Measurements from ENCODE around the gene CX3CR1. TPM values are rescaled to one million over a fixed set of nuclear protein-coding genes. Genes with fewer than 3 reads are reported as not detected.

Gene CX3CR1
- total and polyA plus RNA-seq, 9 of the 15 experiments (the other 6 are each of a cell fraction or from before 2014, with no cell fraction given) = 0.03 to 0.21 TPM; not detected in 7

DNA sequence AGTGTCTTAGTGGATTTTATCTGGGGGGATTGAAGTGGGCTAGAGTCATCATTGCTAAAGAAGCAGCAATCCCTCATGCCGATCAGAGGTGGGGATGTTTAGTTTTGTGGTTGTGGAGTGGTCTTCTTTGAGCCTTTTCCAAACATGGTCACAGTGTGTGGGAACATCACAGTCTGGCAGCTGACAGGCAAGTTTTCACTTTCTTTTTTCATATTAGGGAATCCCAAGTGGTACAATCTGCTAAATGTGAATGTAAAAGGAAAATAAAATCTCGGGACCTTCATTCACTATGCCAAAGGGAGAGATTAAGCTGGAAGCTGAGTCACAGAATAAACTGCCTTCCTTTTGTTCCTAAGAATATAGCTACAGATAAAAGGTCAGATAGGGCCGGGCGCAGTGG lies 10.4 kb upstream of the CX3CR1 start:
- intact Hi-C loops (cut with micrococcal nuclease) = no loop called here
- no TSS peak for BruUV-seq (replicated peaks)
- Histone ChIP-seq H4K20me1 (replicated peaks; ENCODE audit: control insufficient read depth, insufficient read depth, low read length) (no peaks in the 10 kb centered on the region), H3K36me3 (ENCODE audit: control insufficient read depth, insufficient read depth, low read length) (no peaks in the 10 kb centered on the region), H3K27me3 (ENCODE audit: control insufficient read depth in 2 of 2, insufficient read depth in 2 of 2, low read length in 2 of 2) (peaks cover 3 to 20% of the 10 kb centered on the region in 2 experiments; a peak in 3 of 5 replicates), H3K4me1 (replicated peaks in 1 of 2; ENCODE audit: control insufficient read depth in 2 of 2, insufficient read depth in 2 of 2, low read length in 2 of 2) (peaks cover 3 to 12% of the 10 kb centered on the region in 2 experiments; a peak in 3 of 5 replicates), H3K9me1 (ENCODE audit: control insufficient read depth, insufficient read depth, low read length) (no peaks in the 10 kb centered on the region), H2AFZ (ENCODE audit: low read depth, low read length) (no peak overlapping the region), H3K79me2 (ENCODE audit: control insufficient read depth, insufficient read depth, low read length) (no peaks in the 10 kb centered on the region), H3K27ac (ENCODE audit: extremely low read depth, low read depth, low read length) (no peak overlapping the region), H3K9me3 (replicated peaks; ENCODE audit: control insufficient read depth, insufficient read depth, low read depth, low read length) (no peaks in the 10 kb centered on the region), H3K9ac (ENCODE audit: insufficient read depth in 1 of 2, low read depth in 2 of 2, low read length in 2 of 2) (no peak overlapping the region), H3K4me2 (ENCODE audit: insufficient read depth, low read length) (no peak overlapping the region), H3K4me3 (no peak overlapping the region)
- no peak for TF ChIP-seq ZNF644 (tag; IDR thresholded peaks at IDR 0.05; ENCODE audit: low read depth)
- in situ Hi-C loops (cut with MboI) = no loop called here
- DNase-seq (ENCODE audit: extremely low read depth in 1 of 4, low spot score in 3 of 4) (no peak), FAIRE-seq (no peak), ATAC-seq (no peak)
- CTCF ChIA-PET (ENCODE audit: low intra/inter-chr PET ratio) = no interaction called here
- 5% methylated on average over 4 of the region's 4 CpGs for WGBS (ENCODE audit: insufficient coverage, low coverage, missing lambda C conversion rate)
- POLR2A ChIA-PET = interaction anchor here (0.6 to 1.1 kb wide), 5 partner anchors 55 to 182 kb away, joined by 3 to 4 read pairs (median 3); partner anchors contain the start of gene TTC21A

DNA sequence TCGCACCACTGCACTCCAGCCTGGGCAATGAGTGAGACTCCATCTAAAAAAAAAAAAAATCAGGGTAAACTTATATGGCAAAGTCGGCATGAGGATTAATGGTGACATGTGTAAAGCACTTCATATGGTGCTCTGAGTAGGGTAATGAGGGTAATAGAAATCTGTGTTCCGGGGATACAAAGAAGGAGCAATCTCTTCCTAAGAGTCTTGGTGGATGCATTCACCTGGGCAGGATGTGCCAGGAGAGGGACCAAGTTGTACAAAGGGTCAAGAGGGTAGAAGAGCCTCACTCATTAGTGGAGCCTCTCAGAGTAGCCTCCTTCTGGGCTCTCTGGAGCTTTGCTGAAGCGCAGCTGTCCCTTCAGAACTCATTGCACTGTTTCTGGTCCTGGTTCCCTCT lies 9.3 kb upstream of the CX3CR1 start:
- intact Hi-C loops (cut with micrococcal nuclease) = loop anchor here (2.0 kb wide), 1 partner anchor 188 kb away; no protein-coding TSS in a partner anchor

More for the DNA sequence above, 9.3 kb upstream of the CX3CR1 start:
- no TSS peak for BruUV-seq (replicated peaks)
- no peak for TF ChIP-seq ZNF584 (CRISPR knock-in tag; IDR thresholded peaks at IDR 0.05; ENCODE audit: low read depth)
- no peak for TF ChIP-seq ZNF212 (CRISPR knock-in tag; IDR thresholded peaks at IDR 0.05)
- TF ChIP-seq, protein P1, sequence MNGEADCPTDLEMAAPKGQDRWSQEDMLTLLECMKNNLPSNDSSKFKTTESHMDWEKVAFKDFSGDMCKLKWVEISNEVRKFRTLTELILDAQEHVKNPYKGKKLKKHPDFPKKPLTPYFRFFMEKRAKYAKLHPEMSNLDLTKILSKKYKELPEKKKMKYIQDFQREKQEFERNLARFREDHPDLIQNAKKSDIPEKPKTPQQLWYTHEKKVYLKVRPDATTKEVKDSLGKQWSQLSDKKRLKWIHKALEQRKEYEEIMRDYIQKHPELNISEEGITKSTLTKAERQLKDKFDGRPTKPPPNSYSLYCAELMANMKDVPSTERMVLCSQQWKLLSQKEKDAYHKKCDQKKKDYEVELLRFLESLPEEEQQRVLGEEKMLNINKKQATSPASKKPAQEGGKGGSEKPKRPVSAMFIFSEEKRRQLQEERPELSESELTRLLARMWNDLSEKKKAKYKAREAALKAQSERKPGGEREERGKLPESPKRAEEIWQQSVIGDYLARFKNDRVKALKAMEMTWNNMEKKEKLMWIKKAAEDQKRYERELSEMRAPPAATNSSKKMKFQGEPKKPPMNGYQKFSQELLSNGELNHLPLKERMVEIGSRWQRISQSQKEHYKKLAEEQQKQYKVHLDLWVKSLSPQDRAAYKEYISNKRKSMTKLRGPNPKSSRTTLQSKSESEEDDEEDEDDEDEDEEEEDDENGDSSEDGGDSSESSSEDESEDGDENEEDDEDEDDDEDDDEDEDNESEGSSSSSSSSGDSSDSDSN (IDR thresholded peaks at IDR 0.05; ENCODE audit: borderline replicate concordance in 1 of 2, low read depth in 2 of 2, low read length in 2 of 2) = no peak
- no peak for TF ChIP-seq HMG20A (CRISPR knock-in tag; conservative IDR thresholded peaks at IDR 0.05)
- TF ChIP-seq ZC3H4 (CRISPR knock-in tag; IDR thresholded peaks at IDR 0.05; ENCODE audit: borderline replicate concordance) = no peak
- TF ChIP-seq ZNF174 (CRISPR knock-in tag; IDR thresholded peaks at IDR 0.05) = no peak
- TF ChIP-seq DNMT1 (IDR thresholded peaks at IDR 0.05) = no peak
- TF ChIP-seq ZSCAN29 (IDR thresholded peaks at IDR 0.05) = no peak
- TF ChIP-seq TAF1 (IDR thresholded peaks at IDR 0.05; ENCODE audit: control insufficient read depth, extremely low read depth, insufficient read depth, low read length, severe bottlenecking) = no peak
- TF ChIP-seq ZNF583 (CRISPR knock-in tag; IDR thresholded peaks at IDR 0.05) = no peak
- TF ChIP-seq KDM4B (IDR thresholded peaks at IDR 0.05; ENCODE audit: borderline replicate concordance in 2 of 2, low read depth in 1 of 2) = no peak
- no peaks in the 10 kb centered on the region for H3K79me2 ChIP-seq (ENCODE audit: control insufficient read depth, insufficient read depth, low read length)
- POLR2A ChIA-PET = interaction anchor here (0.6 to 2.0 kb wide), 7 partner anchors 10 to 162 kb away, joined by 3 to 17 read pairs (median 4); partner anchors contain the start of gene RPSA
- peaks cover 3 to 10% of the 10 kb centered on the region in 2 experiments; a peak in 3 of 5 replicates for H3K27me3 ChIP-seq (ENCODE audit: control insufficient read depth in 2 of 2, insufficient read depth in 2 of 2, low read length in 2 of 2)
- no peaks in the 10 kb centered on the region for H3K9me3 ChIP-seq (replicated peaks; ENCODE audit: control insufficient read depth, insufficient read depth, low read depth, low read length)
- ATAC-seq (no peak), DNase-seq (ENCODE audit: extremely low read depth in 1 of 4, low spot score in 3 of 4) (no peak), FAIRE-seq (no peak)
- no peak overlapping the region for H3K4me2 ChIP-seq (ENCODE audit: insufficient read depth, low read length)
- H3K9ac ChIP-seq (ENCODE audit: insufficient read depth in 1 of 2, low read depth in 2 of 2, low read length in 2 of 2) = no peak overlapping the region
- no peak overlapping the region for H2AFZ ChIP-seq (ENCODE audit: low read depth, low read length)
- no peak overlapping the region for H3K27ac ChIP-seq (ENCODE audit: extremely low read depth, low read depth, low read length)
- H3K4me3 ChIP-seq = no peak overlapping the region
- H4K20me1 ChIP-seq (replicated peaks; ENCODE audit: control insufficient read depth, insufficient read depth, low read length) = no peaks in the 10 kb centered on the region
- CTCF ChIA-PET (ENCODE audit: low intra/inter-chr PET ratio) = interaction anchor here (0.9 to 3.8 kb wide), 7 partner anchors 80 to 289 kb away, joined by 3 to 63 read pairs (median 8); partner anchors contain the start of gene XIRP1
- peaks cover 3 to 21% of the 10 kb centered on the region in 2 experiments; a peak in 3 of 5 replicates for H3K4me1 ChIP-seq (replicated peaks in 1 of 2; ENCODE audit: control insufficient read depth in 2 of 2, insufficient read depth in 2 of 2, low read length in 2 of 2)
- H3K36me3 ChIP-seq (ENCODE audit: control insufficient read depth, insufficient read depth, low read length) = no peaks in the 10 kb centered on the region
- H3K9me1 ChIP-seq (ENCODE audit: control insufficient read depth, insufficient read depth, low read length) = no peaks in the 10 kb centered on the region
- in situ Hi-C loops (cut with MboI) = loop anchor here (5.0 kb wide), 2 partner anchors 102 to 162 kb away; no protein-coding TSS in a partner anchor
- 31% methylated on average over 4 of the region's 4 CpGs for WGBS (ENCODE audit: insufficient coverage, low coverage, missing lambda C conversion rate)
